ENCODE data around the gene ING1.

The ING1 gene

DNA sequence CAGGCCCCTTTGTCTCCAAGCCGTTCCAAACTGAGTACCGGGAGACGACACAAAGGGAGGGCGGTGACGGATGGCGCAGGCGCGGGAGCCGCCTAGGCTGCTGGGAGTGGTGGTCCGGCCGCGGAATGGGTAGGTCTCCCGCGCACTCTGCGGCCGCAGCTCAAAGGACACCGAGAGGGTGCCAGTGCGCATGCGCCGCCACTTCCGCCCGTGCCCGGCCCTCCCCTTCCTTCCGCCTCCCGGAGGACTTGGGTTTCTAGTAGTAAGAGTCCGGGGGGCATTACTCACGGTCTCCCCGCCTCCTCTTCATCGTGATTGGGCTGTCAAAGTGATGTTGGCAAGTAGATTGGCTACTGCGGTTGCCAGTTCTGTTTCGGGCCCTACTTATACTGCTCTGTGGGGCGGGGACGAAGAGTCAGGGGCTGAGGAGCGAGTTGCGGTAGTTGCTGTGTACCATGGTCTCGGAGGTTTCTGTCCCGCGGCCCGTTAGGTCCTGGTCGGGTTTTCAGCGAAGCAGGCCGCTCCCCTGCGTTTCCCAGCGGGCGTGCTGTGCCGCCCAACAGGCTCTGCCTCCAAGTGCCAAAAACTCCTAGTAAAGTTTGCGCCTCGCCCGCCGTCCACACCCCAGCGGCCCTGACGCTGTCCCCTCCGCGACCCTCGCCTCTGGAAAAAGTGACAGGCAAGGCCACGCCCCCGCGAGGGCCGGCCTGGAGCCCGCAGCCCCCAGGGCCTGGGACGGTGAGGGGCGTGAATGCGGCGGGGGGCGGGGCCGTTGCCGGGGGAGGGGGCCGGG lies 455 bp upstream of the ING1 start:
- Histone ChIP-seq H3K27me3 (ENCODE audit: insufficient read depth, low read depth) (no peaks in the 10 kb centered on the region), H3K4me2 (peak overlapping the region; percentile 60), H3K4me1 (ENCODE audit: low read depth, poor library complexity, severe bottlenecking) (peaks cover 18% of the 10 kb centered on the region), H3K9ac (peak overlapping the region; percentile 76), H3K27ac (peak overlapping the region; percentile 83), H2AFZ (ENCODE audit: low read depth) (peak overlapping the region; percentile 41; the same call in 1 of the 2 replicates), H3K4me3 (IDR thresholded peaks at IDR 0.05; ENCODE audit: insufficient read depth, low read depth, low read length) (no peak overlapping the region), H3K79me2 (ENCODE audit: insufficient read depth, low read depth) (peaks cover 23% of the 10 kb centered on the region), H3K36me3 (ENCODE audit: insufficient read depth) (no peaks in the 10 kb centered on the region), H4K20me1 (ENCODE audit: insufficient read depth) (no peaks in the 10 kb centered on the region)
- TF ChIP-seq CTCF (conservative IDR thresholded peaks at IDR 0.05; ENCODE audit: low read depth, low read length) = no peak

GRCh38 chr13:110713981-110714796 lies 689 bp downstream of the ING1 start:
- Histone ChIP-seq H3K27ac (no peak overlapping the region), H3K9ac (peak overlapping the region; percentile 18; the same call in 1 of the 2 replicates), H3K27me3 (ENCODE audit: insufficient read depth, low read depth) (no peaks in the 10 kb centered on the region), H2AFZ (ENCODE audit: low read depth) (peak overlapping the region; percentile 49; the same call in 1 of the 2 replicates), H3K4me1 (ENCODE audit: low read depth, poor library complexity, severe bottlenecking) (peaks cover 18% of the 10 kb centered on the region), H4K20me1 (ENCODE audit: insufficient read depth) (no peaks in the 10 kb centered on the region), H3K36me3 (ENCODE audit: insufficient read depth) (no peaks in the 10 kb centered on the region), H3K79me2 (ENCODE audit: insufficient read depth, low read depth) (peaks cover 28% of the 10 kb centered on the region), H3K4me2 (peak overlapping the region; percentile 39; the same call in 1 of the 2 replicates), H3K4me3 (IDR thresholded peaks at IDR 0.05; ENCODE audit: insufficient read depth, low read depth, low read length) (no peak overlapping the region)
- TF ChIP-seq CTCF (conservative IDR thresholded peaks at IDR 0.05; ENCODE audit: low read depth, low read length) = no peak

- Histone ChIP-seq H4K20me1 (ENCODE audit: insufficient read depth) (no peaks in the 10 kb centered on the region), H3K9ac (peak overlapping the region; percentile 18; the same call in 1 of the 2 replicates), H2AFZ (ENCODE audit: low read depth) (peak overlapping the region; percentile 49; the same call in 1 of the 2 replicates), H3K27me3 (ENCODE audit: insufficient read depth, low read depth) (no peaks in the 10 kb centered on the region), H3K4me1 (ENCODE audit: low read depth, poor library complexity, severe bottlenecking) (peaks cover 18% of the 10 kb centered on the region), H3K36me3 (ENCODE audit: insufficient read depth) (no peaks in the 10 kb centered on the region), H3K4me3 (IDR thresholded peaks at IDR 0.05; ENCODE audit: insufficient read depth, low read depth, low read length) (no peak overlapping the region), H3K79me2 (ENCODE audit: insufficient read depth, low read depth) (peaks cover 34% of the 10 kb centered on the region), H3K27ac (peak overlapping the region; percentile 30; the same call in 1 of the 2 replicates), H3K4me2 (peak overlapping the region; percentile 39; the same call in 1 of the 2 replicates)
- no peak for TF ChIP-seq CTCF (conservative IDR thresholded peaks at IDR 0.05; ENCODE audit: low read depth, low read length)
Observed at GRCh38 chr13:110714797-110715394, 1.4 kb downstream of the ING1 start.

Data from KMS-11 (cell line).